H1 (cell line): ENCODE results near the gene ATG2B. TPM values are rescaled to one million over a fixed set of nuclear protein-coding genes. Genes with fewer than 3 reads are reported as not detected.

Experiments used
- HDAC2 ChIP-seq, 2 experiments: fragments of 300-600 bp in 1 of 2; sonication (generic) in 1 of 2; IDR thresholded peaks; 2 replicates each; pipeline ENCODE4 v1.6.1; 2011 to 2012; ENCODE audit warnings: low read depth in 2 of 2, low read length in 2 of 2, mild to moderate bottlenecking in 2 of 2, moderate library complexity in 2 of 2, borderline replicate concordance in 1 of 2, inconsistent platforms in 1 of 2
- USF2 ChIP-seq: IDR thresholded peaks from 2 replicates; pipeline ENCODE4 v1.6.1; 2011; ENCODE audit warnings: low read length, improper control_type of control experiment
- polyA plus RNA-seq, 7 experiments: library from polyadenylated mRNA; depleted of rRNA in 3 of 7; stranded (reverse) in 5 of 7; unstranded in 2 of 7; fragments of >200 nt in 5 of 7; fragments of 200-250 nt in 2 of 7; gene quantifications; 1 replicate in 5 of 7; 2 replicates in 1 of 7; 4 replicates in 1 of 7; pipeline versions ENCODE4 v1.2.1 to v1.2.3, GENCODE V29; 2011 to 2013; ENCODE audit warnings: missing spikeins in 2 of 7, mixed read lengths in 2 of 7
- total RNA-seq: library from RNA; stranded (reverse); fragmentation: NEBNext Ultra II Directional; extraction: Animal tissue kit (Norgen Biotek cat#: 25700); gene quantifications from 2 replicates; pipeline ENCODE4 v1.2.1, GENCODE V29; 2021

Gene ATG2B
- total and polyA plus RNA-seq, 2 of the 8 experiments (the other 6 are each of a cell fraction or from before 2014, with no cell fraction given): 4.6 to 14.4 TPM

GRCh38 chr14:96384740-96385139, 21.6 kb upstream of the ATG2B start (continued):
- TF ChIP-seq HDAC2 (IDR thresholded peaks at IDR 0.05; ENCODE audit: borderline replicate concordance in 1 of 2, low read depth in 2 of 2, low read length in 2 of 2) (no peak), USF2 (no peak)
